ENCODE data around the gene SSC4D. TPM values are rescaled to one million over a fixed set of nuclear protein-coding genes. Genes with fewer than 3 reads are reported as not detected.

Gene SSC4D
- total and polyA plus RNA-seq, 4 donors: 0.28 to 2.1 (median 1.9) TPM

GRCh38 chr7:76347710-76348109 is 61.8 kb downstream of the SSC4D start:
- peaks cover 15 to 32% (median 19%) of the 10 kb centered on the region in 4 donors for H3K36me3 ChIP-seq (ENCODE audit: control insufficient read depth in 4 of 4, insufficient read depth in 4 of 4, low read length in 4 of 4)
- TF ChIP-seq CTCF (IDR thresholded peaks at IDR 0.05; ENCODE audit: control extremely low read depth, extremely low read depth): no peak
- H3K9me3 ChIP-seq (ENCODE audit: control insufficient read depth in 4 of 4, insufficient read depth in 3 of 4, low read length in 3 of 4): no peaks in the 10 kb centered on the region
- ATAC-seq (ENCODE audit: insufficient read depth, low FRiP score) (no peak), DNase-seq (no peak)
- peaks cover 0 to 24% (median 0%) of the 10 kb centered on the region in 5 donors for H3K4me1 ChIP-seq (ENCODE audit: control insufficient read depth in 5 of 5, insufficient read depth in 5 of 5, low read length in 5 of 5)
- WGBS, 2 donors: 34 to 57% methylated on average over 5 of the region's 5 CpGs
- no peaks in the 10 kb centered on the region for H3K27me3 ChIP-seq (ENCODE audit: control insufficient read depth in 3 of 3, insufficient read depth in 3 of 3, low read length in 2 of 3)
- no peak overlapping the region for H3K9ac ChIP-seq (ENCODE audit: insufficient read depth in 1 of 2, low read length in 2 of 2)
- H3K27ac ChIP-seq (ENCODE audit: low read depth in 1 of 2, low read length in 1 of 2): no peak overlapping the region
- no peak overlapping the region for H3K4me3 ChIP-seq

GRCh38 chr7:76346778-76347177 is 62.7 kb downstream of the SSC4D start:
- Histone ChIP-seq H3K4me1 (ENCODE audit: control insufficient read depth in 5 of 5, insufficient read depth in 5 of 5, low read length in 5 of 5) (peaks cover 0 to 24% (median 0%) of the 10 kb centered on the region in 5 donors), H3K27ac (ENCODE audit: low read depth in 1 of 2, low read length in 1 of 2) (peak overlapping the region in 1 of 2 donors; percentile 85), H3K9me3 (ENCODE audit: control insufficient read depth in 4 of 4, insufficient read depth in 3 of 4, low read length in 3 of 4) (no peaks in the 10 kb centered on the region), H3K36me3 (ENCODE audit: control insufficient read depth in 4 of 4, insufficient read depth in 4 of 4, low read length in 4 of 4) (peaks cover 18 to 32% (median 21%) of the 10 kb centered on the region in 4 donors), H3K9ac (ENCODE audit: insufficient read depth in 1 of 2, low read length in 2 of 2) (no peak overlapping the region), H3K4me3 (no peak overlapping the region), H3K27me3 (ENCODE audit: control insufficient read depth in 3 of 3, insufficient read depth in 3 of 3, low read length in 2 of 3) (no peaks in the 10 kb centered on the region)
- 17 to 35% methylated on average over 8 of the region's 8 CpGs for WGBS, 2 donors
- no peak for TF ChIP-seq CTCF (IDR thresholded peaks at IDR 0.05; ENCODE audit: control extremely low read depth, extremely low read depth)
- DNase-seq: peak in 1 of 3 donors; percentile 25
- ATAC-seq (ENCODE audit: insufficient read depth, low FRiP score): peak; percentile 38

GRCh38 chr7:76346097-76346496 is 63.4 kb downstream of the SSC4D start:
- DNase-seq (no peak), ATAC-seq (ENCODE audit: insufficient read depth, low FRiP score) (peak; percentile 75)
- 75 to 82% methylated on average over 6 of the region's 6 CpGs for WGBS, 2 donors
- no peak for TF ChIP-seq CTCF (IDR thresholded peaks at IDR 0.05; ENCODE audit: control extremely low read depth, extremely low read depth)
- Histone ChIP-seq H3K27ac (ENCODE audit: low read depth in 1 of 2, low read length in 1 of 2) (peak overlapping the region in 1 of 2 donors; percentile 85), H3K4me3 (no peak overlapping the region), H3K4me1 (ENCODE audit: control insufficient read depth in 5 of 5, insufficient read depth in 5 of 5, low read length in 5 of 5) (peaks cover 0 to 23% (median 0%) of the 10 kb centered on the region in 5 donors), H3K9me3 (ENCODE audit: control insufficient read depth in 4 of 4, insufficient read depth in 3 of 4, low read length in 3 of 4) (no peaks in the 10 kb centered on the region), H3K36me3 (ENCODE audit: control insufficient read depth in 4 of 4, insufficient read depth in 4 of 4, low read length in 4 of 4) (peaks cover 18 to 32% (median 21%) of the 10 kb centered on the region in 4 donors), H3K9ac (ENCODE audit: insufficient read depth in 1 of 2, low read length in 2 of 2) (no peak overlapping the region), H3K27me3 (ENCODE audit: control insufficient read depth in 3 of 3, insufficient read depth in 3 of 3, low read length in 2 of 3) (no peaks in the 10 kb centered on the region)

- no peak for ATAC-seq (ENCODE audit: insufficient read depth, low FRiP score)
- Histone ChIP-seq H3K36me3 (ENCODE audit: control insufficient read depth in 4 of 4, insufficient read depth in 4 of 4, low read length in 4 of 4) (peaks cover 18 to 32% (median 21%) of the 10 kb centered on the region in 4 donors), H3K9ac (ENCODE audit: insufficient read depth in 1 of 2, low read length in 2 of 2) (no peak overlapping the region), H3K9me3 (ENCODE audit: control insufficient read depth in 4 of 4, insufficient read depth in 3 of 4, low read length in 3 of 4) (no peaks in the 10 kb centered on the region), H3K4me3 (no peak overlapping the region), H3K27ac (ENCODE audit: low read depth in 1 of 2, low read length in 1 of 2) (no peak overlapping the region), H3K27me3 (ENCODE audit: control insufficient read depth in 3 of 3, insufficient read depth in 3 of 3, low read length in 2 of 3) (no peaks in the 10 kb centered on the region), H3K4me1 (ENCODE audit: control insufficient read depth in 5 of 5, insufficient read depth in 5 of 5, low read length in 5 of 5) (peaks cover 0 to 30% (median 0%) of the 10 kb centered on the region in 5 donors)
- no peak for TF ChIP-seq CTCF (IDR thresholded peaks at IDR 0.05; ENCODE audit: control extremely low read depth, extremely low read depth)
- DNase-seq: no peak
- 95 to 96% methylated on average over 6 of the region's 6 CpGs for WGBS, 2 donors
These were observed 65.6 kb downstream of the SSC4D start for GRCh38 chr7:76343931-76344321.
